Suppressor macrophage treated with lipopolysaccharide for 4 hours (primary cell): ENCODE measurements around the gene MRPL43.
"Not testable (repeated sequence)": the region's sequence is repeated elsewhere in the genome, so short reads cannot be mapped to it uniquely, and the experiment has no call there.

Experiments used
- DNase-seq: peaks from one replicate; pipeline ENCODE4 v3.0.0-alpha.2; 2020

Gene MRPL43

GRCh38 chr10:100981178-100981772 lies 6.0 kb downstream of the MRPL43 start:
- no peak for DNase-seq

- no peak for DNase-seq
These were observed 6.6 kb downstream of the MRPL43 start for GRCh38 chr10:100980711-100981110.

- DNase-seq, result no peak
These were observed 7.0 kb downstream of the MRPL43 start for GRCh38 chr10:100980311-100980710.

GRCh38 chr10:100979791-100980272 lies 7.5 kb downstream of the MRPL43 start:
- DNase-seq, result no peak

- DNase-seq, result no peak
These were observed 8.4 kb downstream of the MRPL43 start for GRCh38 chr10:100978901-100979195.

- no peak for DNase-seq
These were observed 9.0 kb downstream of the MRPL43 start for GRCh38 chr10:100978121-100978900.

- DNase-seq, result no peak
These were observed 9.9 kb downstream of the MRPL43 start for GRCh38 chr10:100977436-100977835.

- no peak for DNase-seq
These were observed 10.4 kb downstream of the MRPL43 start for GRCh38 chr10:100976906-100977305.

GRCh38 chr10:100975397-100975796 lies 11.9 kb downstream of the MRPL43 start:
- DNase-seq, result not testable (repeated sequence)

- no peak for DNase-seq
These were observed 14.3 kb downstream of the MRPL43 start for GRCh38 chr10:100972904-100973535.

GRCh38 chr10:100972115-100972903 lies 15.0 kb downstream of the MRPL43 start:
- no peak for DNase-seq

- DNase-seq, result no peak
These were observed 16.1 kb downstream of the MRPL43 start for GRCh38 chr10:100970914-100971811.

GRCh38 chr10:100970076-100970913 lies 17.0 kb downstream of the MRPL43 start:
- no peak for DNase-seq

- DNase-seq, result peak; percentile 25
These were observed 17.9 kb downstream of the MRPL43 start, which contains the start of gene SEMA4G for GRCh38 chr10:100969187-100970075. Gene SEMA4G (plus strand): TSS chr10:100969504. CDS start chr10:100972913, 3,409 bp downstream.

- no peak for DNase-seq
These were observed 18.5 kb downstream of the MRPL43 start for GRCh38 chr10:100968863-100969186.

- DNase-seq, result no peak
These were observed 19.1 kb downstream of the MRPL43 start for GRCh38 chr10:100968062-100968736.

GRCh38 chr10:100967332-100967731 lies 20.0 kb downstream of the MRPL43 start:
- DNase-seq, result no peak

- DNase-seq, result no peak
These were observed 20.4 kb downstream of the MRPL43 start for GRCh38 chr10:100966887-100967286.

GRCh38 chr10:100965820-100966219 lies 21.5 kb downstream of the MRPL43 start:
- DNase-seq, result no peak

- DNase-seq, result no peak
These were observed 23.5 kb downstream of the MRPL43 start for GRCh38 chr10:100963826-100964225.
